GM18498 (cell line): Measurements from ENCODE around the gene RALGAPA2.

Experiments
- ATAC-seq: cut with Tn5 transposase; IDR thresholded peaks from one replicate; pipeline ENCODE4 v1.9.1; 2021; ENCODE audit warnings: mild to moderate bottlenecking, moderate library complexity; ENCODE audit not compliant: unreplicated experiment

RALGAPA2 gene

GRCh38 chr20:20413810-20414281, 298.6 kb downstream of the RALGAPA2 start:
- ATAC-seq = no peak

- ATAC-seq = no peak
These were observed 299.7 kb downstream of the RALGAPA2 start for GRCh38 chr20:20412750-20413149.

GRCh38 chr20:20411836-20412235, 300.6 kb downstream of the RALGAPA2 start:
- ATAC-seq = no peak

- no peak for ATAC-seq
These were observed 301.0 kb downstream of the RALGAPA2 start for GRCh38 chr20:20411402-20411801.

- ATAC-seq = no peak
These were observed 301.8 kb downstream of the RALGAPA2 start for GRCh38 chr20:20410678-20411077.

GRCh38 chr20:20409331-20409730, 303.1 kb downstream of the RALGAPA2 start:
- no peak for ATAC-seq

- ATAC-seq = no peak
These were observed 304.3 kb downstream of the RALGAPA2 start for GRCh38 chr20:20407891-20408805.

GRCh38 chr20:20406306-20406705, 306.1 kb downstream of the RALGAPA2 start:
- no peak for ATAC-seq

- no peak for ATAC-seq
These were observed 306.8 kb downstream of the RALGAPA2 start for GRCh38 chr20:20405623-20406022.

- no peak for ATAC-seq
These were observed 307.8 kb downstream of the RALGAPA2 start for GRCh38 chr20:20404633-20405032.

- ATAC-seq = no peak
These were observed 310.5 kb downstream of the RALGAPA2 start for GRCh38 chr20:20401991-20402390.

- ATAC-seq = no peak
These were observed 312.6 kb downstream of the RALGAPA2 start for GRCh38 chr20:20399531-20400500.

- ATAC-seq = no peak
These were observed 314.3 kb downstream of the RALGAPA2 start for GRCh38 chr20:20398123-20398522.

GRCh38 chr20:20396794-20397193, 315.6 kb downstream of the RALGAPA2 start:
- ATAC-seq = no peak

- no peak for ATAC-seq
These were observed 316.4 kb downstream of the RALGAPA2 start for GRCh38 chr20:20395903-20396568.

GRCh38 chr20:20395087-20395486, 317.4 kb downstream of the RALGAPA2 start:
- no peak for ATAC-seq

GRCh38 chr20:20393207-20394120, 319.0 kb downstream of the RALGAPA2 start:
- ATAC-seq = no peak

- no peak for ATAC-seq
These were observed 320.7 kb downstream of the RALGAPA2 start for GRCh38 chr20:20391766-20392165.

GRCh38 chr20:20391115-20391514, 321.3 kb downstream of the RALGAPA2 start:
- ATAC-seq = no peak

GRCh38 chr20:20390393-20390792, 322.1 kb downstream of the RALGAPA2 start:
- ATAC-seq = no peak
